HCT116 (cell line): ENCODE results near the gene DDX50. TPM values are rescaled to one million over a fixed set of nuclear protein-coding genes. Genes with fewer than 3 reads are reported as not detected.

Experiments used
- ATAC-seq: fragments of 200-7000 bp; cut with Tn5 transposase; 2 replicates; pipeline ENCODE4 v1.9.1; 2020; ENCODE audit warnings: mild to moderate bottlenecking, moderate library complexity
- BruUV-seq: library from RNA; stranded (reverse); fragments of 400-500 nt; replicated peaks from 2 replicates; lab custom pipeline; 2021; lab: Mats Ljungman, UMichigan
- CTCF ChIA-PET: fragments of 300-600 bp; sonication (Branson Sonifier 250); formaldehyde crosslinking; loops from one replicate; lab custom pipeline; 2021; ENCODE audit warnings: antibody characterized with exemption; lab: Charles Lee
- POLR2A ChIA-PET: fragments of 300-600, 350-600 bp; sonication (Branson Sonifier 250); formaldehyde crosslinking; loops from one replicate; lab custom pipeline; 2021; ENCODE audit warnings: antibody characterized with exemption; lab: Charles Lee
- RAD21 ChIA-PET, 2 experiments: fragments of 300-600 bp; sonication (Branson Sonifier 250); formaldehyde crosslinking; loops; one replicate each; lab custom pipeline; 2023; ENCODE audit warnings: low total read pairs in 2 of 2; ENCODE audit not compliant: uncharacterized antibody in 2 of 2, unreplicated experiment in 2 of 2, low non-redundant PET in 1 of 2; lab: Charles Lee
- DNase-seq: peaks from one replicate; pipeline ENCODE4 v3.0.0-alpha.2; 2010; ENCODE audit warnings: low read depth, low spot score
- H2AFZ ChIP-seq: fragments of 200-600 bp; shearing (Covaris generic), sonication (generic); 2 replicates; pipeline ENCODE4 v1.6.1; 2017; ENCODE audit warnings: low read depth, mixed run types, mixed read lengths, antibody characterized with exemption, low read length; ENCODE audit not compliant: poor library complexity, severe bottlenecking
- H3K27ac ChIP-seq: 2 replicates; pipeline ENCODE4 v1.5.1; 2012; ENCODE audit warnings: low read depth, low read length
- H3K27me3 ChIP-seq: fragments of 200-600 bp; sonication (generic); 2 replicates; pipeline ENCODE4 v1.6.1; 2016; ENCODE audit warnings: mixed run types, low read length, mixed read lengths; ENCODE audit not compliant: insufficient read depth
- H3K36me3 ChIP-seq, 2 experiments: fragments of 200-500 bp in 1 of 2; fragments of 200-600 bp in 1 of 2; sonication (Bioruptor generic) in 1 of 2; sonication (generic) in 1 of 2; 2 replicates each; pipeline versions ENCODE4 v1.5.1 to v1.6.1; 2014 to 2016; ENCODE audit warnings: low read length in 2 of 2, inconsistent platforms in 1 of 2, mixed read lengths in 1 of 2, mixed run types in 1 of 2; ENCODE audit not compliant: insufficient read depth in 2 of 2, control insufficient read depth in 1 of 2
- H3K4me1 ChIP-seq, 2 experiments: fragments of 200-600 bp in 1 of 2; sonication (generic) in 1 of 2; 2 replicates each; pipeline versions ENCODE4 v1.5.1 to v1.6.1; 2012 to 2017; ENCODE audit warnings: low read length in 2 of 2, inconsistent platforms in 1 of 2, mild to moderate bottlenecking in 1 of 2, mixed read lengths in 1 of 2, mixed run types in 1 of 2, moderate library complexity in 1 of 2; ENCODE audit not compliant: insufficient read depth in 2 of 2, control insufficient read depth in 1 of 2
- H3K4me2 ChIP-seq: fragments of 200-600 bp; sonication (generic); 2 replicates; pipeline ENCODE4 v1.6.1; 2017; ENCODE audit warnings: mixed run types, low read length, mixed read lengths
- H3K4me3 ChIP-seq, 2 experiments: fragments of 200-600 bp in 1 of 2; sonication (generic) in 1 of 2; replicated peaks in 1 of 2; 2 replicates each; pipeline ENCODE4 v1.5.1; 2011 to 2016; ENCODE audit warnings: low read length in 2 of 2, control low read depth in 1 of 2, low read depth in 1 of 2, mild to moderate bottlenecking in 1 of 2, mixed read lengths in 1 of 2, mixed run types in 1 of 2
- H3K79me2 ChIP-seq: fragments of 200-600 bp; sonication (generic); 2 replicates; pipeline ENCODE4 v1.6.1; 2017; ENCODE audit warnings: mild to moderate bottlenecking, mixed run types, low read length, moderate library complexity, mixed read lengths; ENCODE audit not compliant: insufficient read depth
- H3K9ac ChIP-seq: fragments of 200-600 bp; sonication (generic); 2 replicates; pipeline ENCODE4 v1.6.1; 2016; ENCODE audit warnings: low read length, mixed read lengths
- H3K9me2 ChIP-seq: fragments of 200-600 bp; sonication (generic), shearing (Covaris generic); 2 replicates; pipeline ENCODE4 v1.6.1; 2017; ENCODE audit warnings: mixed run types, mild to moderate bottlenecking, moderate library complexity; ENCODE audit not compliant: insufficient read depth
- H3K9me3 ChIP-seq, 2 experiments: fragments of 200-500 bp in 1 of 2; fragments of 200-600 bp in 1 of 2; sonication (Bioruptor generic) in 1 of 2; sonication (generic) in 1 of 2; 2 replicates each; pipeline ENCODE4 v1.6.1; 2014 to 2017; ENCODE audit warnings: low read length in 2 of 2, mixed read lengths in 2 of 2, inconsistent platforms in 1 of 2, low read depth in 1 of 2, mild to moderate bottlenecking in 1 of 2, mixed run types in 1 of 2, moderate library complexity in 1 of 2; ENCODE audit not compliant: control insufficient read depth in 1 of 2, insufficient read depth in 1 of 2
- H4K20me1 ChIP-seq: fragments of 200-600 bp; sonication (generic), shearing (Covaris generic); 2 replicates; pipeline ENCODE4 v1.6.1; 2017; ENCODE audit warnings: mixed run types, mild to moderate bottlenecking, moderate library complexity; ENCODE audit not compliant: insufficient read depth
- CBX3 ChIP-seq: IDR thresholded peaks from 2 replicates; pipeline ENCODE4 v1.6.1; 2012; ENCODE audit warnings: low read depth
- CEBPB ChIP-seq: IDR thresholded peaks from 2 replicates; pipeline ENCODE4 v1.6.1; 2012; ENCODE audit warnings: low read depth
- EGR1 ChIP-seq: IDR thresholded peaks from 2 replicates; pipeline ENCODE4 v1.6.1; 2012; ENCODE audit warnings: low read depth
- EZH2 ChIP-seq: fragments of 200-600 bp; sonication (generic); IDR thresholded peaks from 2 replicates; pipeline ENCODE4 v1.6.1; 2017; ENCODE audit warnings: antibody characterized with exemption, mixed run types
- EZH2phosphoT487 ChIP-seq: fragments of 200-600 bp; IDR thresholded peaks from 2 replicates; pipeline ENCODE4 v1.6.1; 2018; ENCODE audit warnings: antibody characterized with exemption, borderline replicate concordance
- FOSL1 ChIP-seq: IDR thresholded peaks from 2 replicates; pipeline ENCODE4 v1.6.1; 2012; ENCODE audit warnings: low read depth
- JUND ChIP-seq: IDR thresholded peaks from 2 replicates; pipeline ENCODE4 v1.6.1; 2012
- POLR2A ChIP-seq: IDR thresholded peaks from 2 replicates; pipeline ENCODE4 v1.7.0; 2011; ENCODE audit warnings: borderline replicate concordance; ENCODE audit not compliant: insufficient read depth, insufficient read length; ENCODE audit errors: extremely low read depth
- RAD21 ChIP-seq: IDR thresholded peaks from 2 replicates; pipeline ENCODE4 v1.6.1; 2012; ENCODE audit warnings: low read depth, mild to moderate bottlenecking
- SIN3A ChIP-seq: IDR thresholded peaks from 2 replicates; pipeline ENCODE4 v1.6.1; 2012; ENCODE audit warnings: low read depth
- SP1 ChIP-seq: IDR thresholded peaks from 2 replicates; pipeline ENCODE4 v1.6.1; 2012; ENCODE audit warnings: low read depth
- ZFX ChIP-seq: fragments of 450-650 bp; IDR thresholded peaks from 2 replicates; pipeline ENCODE4 v1.6.1; 2017
- ZNF274 ChIP-seq: fragments of 200-500 bp; sonication (Bioruptor generic); IDR thresholded peaks from 2 replicates; pipeline ENCODE4 v1.6.1; 2014; ENCODE audit warnings: mild to moderate bottlenecking, low read depth, low read length, inconsistent platforms
- intact Hi-C: fragments of 100-400 bp; cut with micrococcal nuclease; formaldehyde crosslinking; loops from 2 replicates; pipeline ENCODE4 v1.10.0; 2022
- total RNA-seq: library from RNA; stranded (reverse); gene quantifications from one replicate; pipeline ENCODE4 v1.2.1, GENCODE V29; 2021; ENCODE audit not compliant: unreplicated experiment
- TF ChIP-seq, protein P1 (sequence below): IDR thresholded peaks from 2 replicates; pipeline ENCODE4 v1.6.1; 2012
- TF ChIP-seq, protein P2 (sequence below): IDR thresholded peaks from 2 replicates; pipeline ENCODE4 v1.6.1; 2011; ENCODE audit warnings: mild to moderate bottlenecking, low read length, moderate library complexity; ENCODE audit not compliant: insufficient replicate concordance; ENCODE audit errors: extremely low read depth
- TF ChIP-seq, protein P3 (sequence below): IDR thresholded peaks from 2 replicates; pipeline ENCODE4 v1.6.1; 2012; ENCODE audit warnings: low read depth
- TF ChIP-seq, protein P4 (sequence below), 3 experiments: fragments of 200-600 bp in 1 of 3; sonication (generic) in 1 of 3; IDR thresholded peaks in 2 of 3; conservative IDR thresholded peaks in 1 of 3; 2 replicates each; pipeline ENCODE4 v1.5.1; 2012 to 2017; ENCODE audit warnings: low read depth in 2 of 3, low read length in 2 of 3, antibody characterized with exemption in 1 of 3, borderline replicate concordance in 1 of 3, control low read depth in 1 of 3, mild to moderate bottlenecking in 1 of 3, mixed read lengths in 1 of 3, mixed run types in 1 of 3, moderate library complexity in 1 of 3; ENCODE audit not compliant: insufficient read depth in 1 of 3

DDX50 gene
- total RNA-seq, 1 experiment from 2014 or later: 25.6 TPM

DNA sequence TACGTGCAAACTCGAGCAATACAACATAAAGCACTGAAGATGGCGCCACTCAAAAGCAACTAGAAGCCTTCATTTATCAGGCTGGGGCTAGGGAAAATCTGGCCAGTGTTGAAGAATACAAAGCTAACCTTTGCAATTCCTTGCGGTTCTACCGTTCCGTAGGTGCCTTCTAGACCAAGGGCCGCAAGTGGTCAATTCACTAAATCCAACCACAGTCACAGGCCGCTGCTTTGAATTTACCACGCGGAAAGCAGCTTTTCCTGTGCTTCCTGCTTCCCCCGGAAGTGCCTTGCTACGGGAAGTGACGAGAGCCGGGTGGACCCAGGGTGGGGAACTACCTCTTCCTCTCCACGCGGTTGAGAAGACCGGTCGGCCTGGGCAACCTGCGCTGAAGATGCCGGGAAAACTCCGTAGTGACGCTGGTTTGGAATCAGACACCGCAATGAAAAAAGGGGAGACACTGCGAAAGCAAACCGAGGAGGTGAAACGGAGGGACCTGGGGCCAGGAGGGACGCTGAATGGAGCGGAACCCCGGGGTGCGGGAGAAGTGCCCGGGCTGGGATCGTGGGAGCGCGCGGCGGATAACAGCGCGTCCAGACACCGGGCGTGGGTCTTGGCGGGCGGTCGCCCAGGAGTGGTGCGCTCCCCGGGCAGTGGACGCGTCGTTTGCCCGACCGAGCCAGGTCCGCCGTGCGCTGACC, 54.9 kb downstream of the DDX50 start, which contains the start of gene DDX21 (continued):
- no peak for TF ChIP-seq CEBPB

DNA sequence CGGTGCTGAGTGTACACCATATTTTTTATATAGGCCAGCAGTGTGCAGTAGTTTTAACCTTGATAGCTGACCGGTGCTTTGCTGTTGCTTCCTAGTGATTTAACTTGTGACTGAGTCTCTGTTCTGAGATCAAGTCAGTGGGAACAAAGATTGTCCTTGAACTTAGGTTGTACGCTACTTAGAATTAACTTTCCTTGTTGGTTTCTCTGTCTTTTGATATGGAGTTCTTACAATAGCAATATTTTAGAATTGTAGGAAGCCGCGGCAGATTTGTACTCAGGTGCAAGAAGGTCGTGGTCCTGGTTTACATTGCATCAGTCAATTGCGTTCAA, 56.1 kb downstream of the DDX50 start:
- Histone ChIP-seq H3K9ac (peak overlapping the region; percentile 100), H3K27ac (peak overlapping the region; percentile 87; the same call in 1 of the 2 replicates), H3K27me3 (no peaks in the 10 kb centered on the region), H4K20me1 (peaks cover 41% of the 10 kb centered on the region; the same call in 1 of the 2 replicates), H3K36me3 (peaks cover 26 to 39% of the 10 kb centered on the region in 2 experiments), H3K4me3 (peak overlapping the region; percentile 99), H3K4me1 (peaks cover 11 to 12% of the 10 kb centered on the region in 2 experiments; a peak in 3 of 4 replicates), H3K79me2 (peaks cover 74% of the 10 kb centered on the region), H3K4me2 (peak overlapping the region; percentile 74), H2AFZ (no peak overlapping the region), H3K9me2 (no peaks in the 10 kb centered on the region), H3K9me3 (no peaks in the 10 kb centered on the region)
- no TSS peak for BruUV-seq
- ATAC-seq (no peak), DNase-seq (no peak)
- ChIA-PET POLR2A (no interaction called here), CTCF (no interaction called here), RAD21 (no interaction called here)
- intact Hi-C loops: loop anchor here (10.0 kb wide), 1 partner anchor 162 kb away; no protein-coding TSS in a partner anchor
- TF ChIP-seq RAD21: no peak
- TF ChIP-seq EGR1: no peak
- TF ChIP-seq, protein P1, sequence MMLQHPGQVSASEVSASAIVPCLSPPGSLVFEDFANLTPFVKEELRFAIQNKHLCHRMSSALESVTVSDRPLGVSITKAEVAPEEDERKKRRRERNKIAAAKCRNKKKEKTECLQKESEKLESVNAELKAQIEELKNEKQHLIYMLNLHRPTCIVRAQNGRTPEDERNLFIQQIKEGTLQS: no peak
- TF ChIP-seq CBX3: no peak
- no peak for TF ChIP-seq POLR2A
- TF ChIP-seq, protein P2, sequence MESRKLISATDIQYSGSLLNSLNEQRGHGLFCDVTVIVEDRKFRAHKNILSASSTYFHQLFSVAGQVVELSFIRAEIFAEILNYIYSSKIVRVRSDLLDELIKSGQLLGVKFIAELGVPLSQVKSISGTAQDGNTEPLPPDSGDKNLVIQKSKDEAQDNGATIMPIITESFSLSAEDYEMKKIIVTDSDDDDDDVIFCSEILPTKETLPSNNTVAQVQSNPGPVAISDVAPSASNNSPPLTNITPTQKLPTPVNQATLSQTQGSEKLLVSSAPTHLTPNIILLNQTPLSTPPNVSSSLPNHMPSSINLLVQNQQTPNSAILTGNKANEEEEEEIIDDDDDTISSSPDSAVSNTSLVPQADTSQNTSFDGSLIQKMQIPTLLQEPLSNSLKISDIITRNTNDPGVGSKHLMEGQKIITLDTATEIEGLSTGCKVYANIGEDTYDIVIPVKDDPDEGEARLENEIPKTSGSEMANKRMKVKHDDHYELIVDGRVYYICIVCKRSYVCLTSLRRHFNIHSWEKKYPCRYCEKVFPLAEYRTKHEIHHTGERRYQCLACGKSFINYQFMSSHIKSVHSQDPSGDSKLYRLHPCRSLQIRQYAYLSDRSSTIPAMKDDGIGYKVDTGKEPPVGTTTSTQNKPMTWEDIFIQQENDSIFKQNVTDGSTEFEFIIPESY: no peak
- TF ChIP-seq EZH2: no peak
- no peak for TF ChIP-seq ZFX
- TF ChIP-seq EZH2phosphoT487: no peak
- TF ChIP-seq, protein P3, sequence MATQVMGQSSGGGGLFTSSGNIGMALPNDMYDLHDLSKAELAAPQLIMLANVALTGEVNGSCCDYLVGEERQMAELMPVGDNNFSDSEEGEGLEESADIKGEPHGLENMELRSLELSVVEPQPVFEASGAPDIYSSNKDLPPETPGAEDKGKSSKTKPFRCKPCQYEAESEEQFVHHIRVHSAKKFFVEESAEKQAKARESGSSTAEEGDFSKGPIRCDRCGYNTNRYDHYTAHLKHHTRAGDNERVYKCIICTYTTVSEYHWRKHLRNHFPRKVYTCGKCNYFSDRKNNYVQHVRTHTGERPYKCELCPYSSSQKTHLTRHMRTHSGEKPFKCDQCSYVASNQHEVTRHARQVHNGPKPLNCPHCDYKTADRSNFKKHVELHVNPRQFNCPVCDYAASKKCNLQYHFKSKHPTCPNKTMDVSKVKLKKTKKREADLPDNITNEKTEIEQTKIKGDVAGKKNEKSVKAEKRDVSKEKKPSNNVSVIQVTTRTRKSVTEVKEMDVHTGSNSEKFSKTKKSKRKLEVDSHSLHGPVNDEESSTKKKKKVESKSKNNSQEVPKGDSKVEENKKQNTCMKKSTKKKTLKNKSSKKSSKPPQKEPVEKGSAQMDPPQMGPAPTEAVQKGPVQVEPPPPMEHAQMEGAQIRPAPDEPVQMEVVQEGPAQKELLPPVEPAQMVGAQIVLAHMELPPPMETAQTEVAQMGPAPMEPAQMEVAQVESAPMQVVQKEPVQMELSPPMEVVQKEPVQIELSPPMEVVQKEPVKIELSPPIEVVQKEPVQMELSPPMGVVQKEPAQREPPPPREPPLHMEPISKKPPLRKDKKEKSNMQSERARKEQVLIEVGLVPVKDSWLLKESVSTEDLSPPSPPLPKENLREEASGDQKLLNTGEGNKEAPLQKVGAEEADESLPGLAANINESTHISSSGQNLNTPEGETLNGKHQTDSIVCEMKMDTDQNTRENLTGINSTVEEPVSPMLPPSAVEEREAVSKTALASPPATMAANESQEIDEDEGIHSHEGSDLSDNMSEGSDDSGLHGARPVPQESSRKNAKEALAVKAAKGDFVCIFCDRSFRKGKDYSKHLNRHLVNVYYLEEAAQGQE: no peak
- no peak for TF ChIP-seq ZNF274
- no peak for TF ChIP-seq FOSL1
- TF ChIP-seq SIN3A: no peak
- TF ChIP-seq JUND: no peak
- no peak for TF ChIP-seq SP1
- TF ChIP-seq, protein P4, sequence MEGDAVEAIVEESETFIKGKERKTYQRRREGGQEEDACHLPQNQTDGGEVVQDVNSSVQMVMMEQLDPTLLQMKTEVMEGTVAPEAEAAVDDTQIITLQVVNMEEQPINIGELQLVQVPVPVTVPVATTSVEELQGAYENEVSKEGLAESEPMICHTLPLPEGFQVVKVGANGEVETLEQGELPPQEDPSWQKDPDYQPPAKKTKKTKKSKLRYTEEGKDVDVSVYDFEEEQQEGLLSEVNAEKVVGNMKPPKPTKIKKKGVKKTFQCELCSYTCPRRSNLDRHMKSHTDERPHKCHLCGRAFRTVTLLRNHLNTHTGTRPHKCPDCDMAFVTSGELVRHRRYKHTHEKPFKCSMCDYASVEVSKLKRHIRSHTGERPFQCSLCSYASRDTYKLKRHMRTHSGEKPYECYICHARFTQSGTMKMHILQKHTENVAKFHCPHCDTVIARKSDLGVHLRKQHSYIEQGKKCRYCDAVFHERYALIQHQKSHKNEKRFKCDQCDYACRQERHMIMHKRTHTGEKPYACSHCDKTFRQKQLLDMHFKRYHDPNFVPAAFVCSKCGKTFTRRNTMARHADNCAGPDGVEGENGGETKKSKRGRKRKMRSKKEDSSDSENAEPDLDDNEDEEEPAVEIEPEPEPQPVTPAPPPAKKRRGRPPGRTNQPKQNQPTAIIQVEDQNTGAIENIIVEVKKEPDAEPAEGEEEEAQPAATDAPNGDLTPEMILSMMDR (IDR thresholded peaks at IDR 0.05 in 2 of 3, conservative IDR thresholded peaks at IDR 0.05 in 1 of 3; ENCODE audit: borderline replicate concordance in 1 of 3, insufficient read depth in 1 of 3, low read depth in 2 of 3, low read length in 2 of 3): no peak
